Measurements from ENCODE around the gene EVL. TPM values are rescaled to one million over a fixed set of nuclear protein-coding genes. Genes with fewer than 3 reads are reported as not detected.
A peak's percentile ranks its signal among the peaks of the same experiment; 100 is the strongest.

Gene EVL
- total RNA-seq, 2 donors from 2014 or later: 42.5 to 98.4 TPM

DNA sequence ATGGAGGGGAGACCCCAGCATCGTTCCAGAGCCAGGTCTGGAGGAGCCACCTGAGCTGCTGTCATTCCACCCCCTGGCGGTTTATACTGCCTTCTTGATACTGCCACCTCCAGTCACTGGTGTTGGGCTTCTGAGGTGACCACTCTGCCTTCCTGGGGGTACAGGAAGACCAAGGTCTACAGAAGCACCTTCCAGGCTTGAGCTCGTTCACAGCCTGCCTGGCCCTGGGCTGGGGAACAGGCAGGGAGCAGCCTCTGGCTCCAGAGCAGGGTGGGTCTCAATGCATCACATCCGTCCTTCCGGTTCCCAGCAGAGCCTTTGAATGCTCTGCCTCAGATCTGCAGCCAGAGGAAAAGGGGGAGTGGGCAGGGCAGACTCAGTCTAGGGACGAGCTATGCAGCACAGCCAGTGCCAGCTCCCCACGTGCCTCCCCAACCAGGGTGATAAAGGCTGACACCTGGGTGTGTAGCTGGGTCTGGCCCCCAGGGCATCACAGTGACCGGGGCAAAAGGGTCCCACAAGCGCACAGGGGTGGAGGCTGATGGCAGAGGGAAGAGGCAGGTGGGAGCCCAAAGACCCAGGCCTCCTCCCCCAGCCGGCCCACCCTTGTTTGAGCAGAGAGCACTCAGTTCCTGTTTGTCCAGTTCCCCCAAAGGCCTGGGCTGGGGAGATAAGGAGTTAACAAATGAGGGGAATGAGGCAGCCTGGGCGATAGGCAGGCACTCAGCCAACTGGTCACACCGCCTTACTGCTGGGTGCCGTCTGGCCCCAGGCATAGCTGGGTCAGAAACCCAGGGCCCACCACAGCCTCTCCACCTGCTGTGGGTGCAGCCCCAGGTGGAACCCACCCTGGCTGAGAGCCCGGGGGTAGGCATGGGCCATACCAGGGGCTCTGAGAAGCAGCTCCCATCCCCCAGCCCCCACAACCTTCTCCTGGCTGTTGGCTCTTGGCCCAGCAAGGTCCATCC is 77.1 kb downstream of the EVL start:
- Histone ChIP-seq H3K36me3 (no peaks in the 10 kb centered on the region), H3K9me3 (no peaks in the 10 kb centered on the region), H3K27me3 (replicated peaks; ENCODE audit: insufficient read depth) (no peaks in the 10 kb centered on the region), H3K4me3 (no peak overlapping the region), H3K4me1 (replicated peaks) (no peaks in the 10 kb centered on the region), H3K27ac (no peak overlapping the region)
- intact Hi-C loops (cut with DNase I): no loop called here
- TF ChIP-seq POLR2A (IDR thresholded peaks at IDR 0.05): no peak
- TF ChIP-seq CTCF (IDR thresholded peaks at IDR 0.05): no peak
- peak; percentile 29 for TF ChIP-seq POLR2AphosphoS5 (IDR thresholded peaks at IDR 0.05)
- no peak for DNase-seq (ENCODE audit: low spot score)
- 41% methylated on average over 13 of the region's 14 CpGs for WGBS

- Histone ChIP-seq H3K4me3 (no peak overlapping the region), H3K27ac (no peak overlapping the region), H3K36me3 (no peaks in the 10 kb centered on the region), H3K27me3 (replicated peaks; ENCODE audit: insufficient read depth) (no peaks in the 10 kb centered on the region), H3K9me3 (no peaks in the 10 kb centered on the region), H3K4me1 (replicated peaks) (no peaks in the 10 kb centered on the region)
- intact Hi-C loops (cut with DNase I): no loop called here
- no peak for TF ChIP-seq CTCF (IDR thresholded peaks at IDR 0.05)
- TF ChIP-seq POLR2A (IDR thresholded peaks at IDR 0.05): no peak
- TF ChIP-seq POLR2AphosphoS5 (IDR thresholded peaks at IDR 0.05): no peak
- DNase-seq (ENCODE audit: low spot score): no peak
- WGBS: 95% methylated on average over 14 of the region's 18 CpGs
These were observed 78.3 kb downstream of the EVL start for GRCh38 chr14:100143523-100143922.

GRCh38 chr14:100143934-100144333 is 78.7 kb downstream of the EVL start:
- Histone ChIP-seq H3K4me3 (no peak overlapping the region), H3K9me3 (no peaks in the 10 kb centered on the region), H3K36me3 (no peaks in the 10 kb centered on the region), H3K27me3 (replicated peaks; ENCODE audit: insufficient read depth) (no peaks in the 10 kb centered on the region), H3K27ac (no peak overlapping the region), H3K4me1 (replicated peaks) (no peaks in the 10 kb centered on the region)
- intact Hi-C loops (cut with DNase I): no loop called here
- DNase-seq (ENCODE audit: low spot score): no peak
- 92% methylated on average over 23 of the region's 23 CpGs for WGBS
- TF ChIP-seq POLR2AphosphoS5 (IDR thresholded peaks at IDR 0.05) (no peak), POLR2A (IDR thresholded peaks at IDR 0.05) (no peak), CTCF (IDR thresholded peaks at IDR 0.05) (no peak)

GRCh38 chr14:100144645-100144995 is 79.4 kb downstream of the EVL start:
- Histone ChIP-seq H3K27me3 (replicated peaks; ENCODE audit: insufficient read depth) (no peaks in the 10 kb centered on the region), H3K36me3 (no peaks in the 10 kb centered on the region), H3K4me3 (no peak overlapping the region), H3K9me3 (no peaks in the 10 kb centered on the region), H3K4me1 (replicated peaks) (no peaks in the 10 kb centered on the region), H3K27ac (no peak overlapping the region)
- DNase-seq (ENCODE audit: low spot score): no peak
- no peak for TF ChIP-seq POLR2AphosphoS5 (IDR thresholded peaks at IDR 0.05)
- TF ChIP-seq CTCF (IDR thresholded peaks at IDR 0.05): no peak
- no peak for TF ChIP-seq POLR2A (IDR thresholded peaks at IDR 0.05)
- 64% methylated on average over 4 of the region's 4 CpGs for WGBS
- intact Hi-C loops (cut with DNase I): no loop called here

Data from prostate gland (tissue), 2 donors.